ENCODE measurements around the gene SNX20.
A peak's percentile ranks its signal among the peaks of the same experiment; 100 is the strongest.

Gene SNX20

GRCh38 chr16:50705436-50706110 is 24.5 kb upstream of the SNX20 start:
- no peak for DNase-seq (ENCODE audit: low read depth in 2 of 2)

GRCh38 chr16:50704245-50704644 is 23.1 kb upstream of the SNX20 start:
- DNase-seq (ENCODE audit: low read depth in 2 of 2) = no peak

- DNase-seq (ENCODE audit: low read depth in 2 of 2) = no peak
Observed at GRCh38 chr16:50702725-50703124, 21.6 kb upstream of the SNX20 start.

GRCh38 chr16:50699326-50700159 is 18.4 kb upstream of the SNX20 start:
- peak; percentile 38 to 51 for DNase-seq (ENCODE audit: low read depth in 2 of 2)

- DNase-seq (ENCODE audit: low read depth in 2 of 2) = peak in 1 of 2 donors; percentile 50
Observed at GRCh38 chr16:50697881-50698767, 17.0 kb upstream of the SNX20 start.

GRCh38 chr16:50697421-50697715 is 16.3 kb upstream of the SNX20 start:
- DNase-seq (ENCODE audit: low read depth in 2 of 2) = no peak

- DNase-seq (ENCODE audit: low read depth in 2 of 2) = no peak
Observed at GRCh38 chr16:50696575-50697420, 15.7 kb upstream of the SNX20 start.

GRCh38 chr16:50696126-50696525 is 15.0 kb upstream of the SNX20 start:
- DNase-seq (ENCODE audit: low read depth in 2 of 2) = no peak

GRCh38 chr16:50695017-50696000 is 14.2 kb upstream of the SNX20 start:
- DNase-seq (ENCODE audit: low read depth in 2 of 2) = no peak

- DNase-seq (ENCODE audit: low read depth in 2 of 2) = no peak
Observed at GRCh38 chr16:50694206-50694605, 13.1 kb upstream of the SNX20 start.

- DNase-seq (ENCODE audit: low read depth in 2 of 2) = peak in 1 of 2 donors; percentile 40
Observed at GRCh38 chr16:50692999-50693781, 12.1 kb upstream of the SNX20 start, which contains the start of gene NOD2. Gene NOD2, plus strand, starts transcription at chr16:50693606. Its CDS starts 5,890 bp downstream, at chr16:50699496.

- no peak for DNase-seq (ENCODE audit: low read depth in 2 of 2)
Observed at GRCh38 chr16:50692644-50692998, 11.5 kb upstream of the SNX20 start.

GRCh38 chr16:50690177-50690576 is 9.1 kb upstream of the SNX20 start:
- no peak for DNase-seq (ENCODE audit: low read depth in 2 of 2)

GRCh38 chr16:50688867-50689266 is 7.8 kb upstream of the SNX20 start:
- no peak for DNase-seq (ENCODE audit: low read depth in 2 of 2)

GRCh38 chr16:50688083-50688482 is 7.0 kb upstream of the SNX20 start:
- no peak for DNase-seq (ENCODE audit: low read depth in 2 of 2)

GRCh38 chr16:50685462-50686063 is 4.5 kb upstream of the SNX20 start:
- no peak for DNase-seq (ENCODE audit: low read depth in 2 of 2)

GRCh38 chr16:50684823-50685461 is 3.8 kb upstream of the SNX20 start:
- DNase-seq (ENCODE audit: low read depth in 2 of 2) = no peak

- no peak for DNase-seq (ENCODE audit: low read depth in 2 of 2)
Observed at GRCh38 chr16:50683689-50684374, 2.7 kb upstream of the SNX20 start.

Measured in stimulated activated CD4-positive, alpha-beta T cell treated with anti-CD3 and anti-CD28 coated beads, Interleukin-1b, Interleukin-23, amount 100 ng/mL, for 4 hours (primary cell).